K562 (cell line): ENCODE data around the gene STARD13. TPM values are rescaled to one million over a fixed set of nuclear protein-coding genes. Genes with fewer than 3 reads are reported as not detected.

Source experiments
- ATAC-seq: fragments of 200-7000 bp; cut with Tn5 transposase; 3 replicates; pipeline ENCODE4 v1.9.1; 2020; ENCODE audit warnings: moderate library complexity
- BruUV-seq: library from RNA; stranded (reverse); fragments of 400-500 nt; replicated peaks from 2 replicates; lab custom pipeline; 2021; lab: Mats Ljungman, UMichigan
- CTCF ChIA-PET: fragments of 300-600 bp; formaldehyde crosslinking; extraction: SDS; loops from one replicate; lab custom pipeline; 2021; ENCODE audit warnings: low intra/inter-chr PET ratio; lab: Yijun Ruan, JAX
- POLR2A ChIA-PET: fragments of 300-600, 350-650 bp; sonication (Branson Sonifier 250); formaldehyde crosslinking; extraction: SDS; loops from one replicate; lab custom pipeline; 2021; ENCODE audit warnings: antibody characterized with exemption, inconsistent platforms; lab: Yijun Ruan, JAX
- DNase-seq, 4 experiments: peaks; one replicate each; pipeline versions ENCODE4 v3.0.0 to v3.0.0-alpha.2; 2011 to 2018; ENCODE audit warnings: low spot score in 3 of 4, mixed read lengths in 3 of 4; ENCODE audit errors: extremely low read depth in 1 of 4
- FAIRE-seq: peaks from 2 replicates; lab custom pipeline; 2011; peaks lifted over from hg19 to GRCh38; lab: Jason Lieb, UNC
- H2AFZ ChIP-seq: 2 replicates; pipeline ENCODE4 v1.6.0; 2011; ENCODE audit warnings: low read depth, low read length, control low read depth, inconsistent platforms
- H3K27ac ChIP-seq: fragments of 200-600 bp; 3 replicates; pipeline ENCODE4 v1.8.0; 2011; ENCODE audit warnings: low read depth, mild to moderate bottlenecking, control low read depth, inconsistent platforms, low read length, moderate library complexity, mixed read lengths; ENCODE audit errors: extremely low read depth
- H3K27me3 ChIP-seq, 2 experiments: fragments of 300-600 bp in 1 of 2; 2 replicates in 1 of 2; 3 replicates in 1 of 2; pipeline versions ENCODE4 v1.6.0 to v1.8.0; 2011; ENCODE audit warnings: inconsistent platforms in 2 of 2, low read length in 2 of 2, mild to moderate bottlenecking in 1 of 2, mixed read lengths in 1 of 2, moderate library complexity in 1 of 2; ENCODE audit not compliant: control insufficient read depth in 2 of 2, insufficient read depth in 2 of 2
- H3K36me3 ChIP-seq: fragments of 300-600 bp; 3 replicates; pipeline ENCODE4 v1.8.0; 2011; ENCODE audit warnings: mild to moderate bottlenecking, low read length, inconsistent platforms; ENCODE audit not compliant: control insufficient read depth, insufficient read depth
- H3K4me1 ChIP-seq, 2 experiments: fragments of 200-600 bp in 1 of 2; replicated peaks in 1 of 2; 2 replicates in 1 of 2; 3 replicates in 1 of 2; pipeline versions ENCODE4 v1.5.1 to v1.8.0; 2011; ENCODE audit warnings: inconsistent platforms in 2 of 2, low read length in 2 of 2, mild to moderate bottlenecking in 1 of 2, mixed read lengths in 1 of 2, moderate library complexity in 1 of 2; ENCODE audit not compliant: control insufficient read depth in 2 of 2, insufficient read depth in 2 of 2
- H3K4me2 ChIP-seq: 2 replicates; pipeline ENCODE4 v1.6.1; 2011; ENCODE audit warnings: low read length, control low read depth, inconsistent platforms, mixed read lengths; ENCODE audit not compliant: insufficient read depth
- H3K4me3 ChIP-seq: fragments of 200-600 bp; sonication (generic), shearing (Covaris generic); 2 replicates; pipeline ENCODE4 v1.5.1; 2016; ENCODE audit warnings: control low read depth, inconsistent platforms
- H3K79me2 ChIP-seq: fragments of 200-600 bp; 3 replicates; pipeline ENCODE4 v1.8.0; 2011; ENCODE audit warnings: low read length, inconsistent platforms; ENCODE audit not compliant: control insufficient read depth, insufficient read depth
- H3K9ac ChIP-seq, 2 experiments: 2 replicates each; pipeline versions ENCODE4 v1.6.0 to v1.6.1; 2011; ENCODE audit warnings: low read depth in 2 of 2, low read length in 2 of 2, control low read depth in 1 of 2, inconsistent platforms in 1 of 2, mild to moderate bottlenecking in 1 of 2, mixed read lengths in 1 of 2; ENCODE audit not compliant: insufficient read depth in 1 of 2
- H3K9me1 ChIP-seq: one replicate; pipeline ENCODE4 v1.6.0; 2011; ENCODE audit warnings: inconsistent platforms, mild to moderate bottlenecking, low read length, moderate library complexity; ENCODE audit not compliant: control insufficient read depth, insufficient read depth
- H3K9me3 ChIP-seq: replicated peaks from 2 replicates; pipeline ENCODE4 v1.5.1; 2011; ENCODE audit warnings: low read depth, low read length, inconsistent platforms; ENCODE audit not compliant: control insufficient read depth, insufficient read depth
- H4K20me1 ChIP-seq: replicated peaks from 2 replicates; pipeline ENCODE4 v1.6.1; 2011; ENCODE audit warnings: low read length, inconsistent platforms, mixed read lengths; ENCODE audit not compliant: control insufficient read depth, insufficient read depth
- ARID1B ChIP-seq: fragments of 450-650 bp; IDR thresholded peaks from 2 replicates; pipeline ENCODE4 v1.6.1; 2016; ENCODE audit warnings: antibody characterized with exemption, mild to moderate bottlenecking, inconsistent platforms
- C11orf30 ChIP-seq: fragments of 450-650 bp; IDR thresholded peaks from 2 replicates; pipeline ENCODE4 v1.6.1; 2016; ENCODE audit warnings: low read depth, mild to moderate bottlenecking
- CBFA2T3 ChIP-seq: fragments of 450-650 bp; IDR thresholded peaks from 2 replicates; pipeline ENCODE4 v1.6.1; 2017
- CBX1 ChIP-seq: sonication (generic); IDR thresholded peaks from 2 replicates; pipeline ENCODE4 v1.6.1; 2016; ENCODE audit warnings: antibody characterized with exemption, low read depth, mild to moderate bottlenecking
- ELF4 ChIP-seq: fragments of 450-650 bp; formaldehyde crosslinking; IDR thresholded peaks from 2 replicates; pipeline ENCODE4 v1.4.0; 2022; ENCODE audit warnings: missing genetic modification characterization
- LCOR ChIP-seq: sonication (generic); formaldehyde crosslinking; IDR thresholded peaks from 2 replicates; pipeline ENCODE4 v1.8.0; 2022; ENCODE audit warnings: mild to moderate bottlenecking, missing genetic modification reagents
- PRMT5 ChIP-seq: sonication (generic); formaldehyde crosslinking; IDR thresholded peaks from 2 replicates; pipeline ENCODE4 v1.5.0; 2020; ENCODE audit warnings: missing genetic modification reagents
- RNF2 ChIP-seq: sonication (generic); IDR thresholded peaks from 2 replicates; pipeline ENCODE4 v1.6.1; 2016
- SAFB2 ChIP-seq: fragments of 200-400 bp; formaldehyde crosslinking; IDR thresholded peaks from 2 replicates; pipeline ENCODE4 v1.6.1; 2018; ENCODE audit warnings: borderline replicate concordance, low read length, low read depth, moderate library complexity; ENCODE audit not compliant: severe bottlenecking
- SMAD2 ChIP-seq: fragments of 150-350 bp; IDR thresholded peaks from 2 replicates; pipeline ENCODE4 v1.6.1; 2014; ENCODE audit warnings: low read depth, mild to moderate bottlenecking, low read length
- TAL1 ChIP-seq: fragments of 450-650 bp; IDR thresholded peaks from 2 replicates; pipeline ENCODE4 v1.6.1; 2016; ENCODE audit warnings: mild to moderate bottlenecking
- TEAD4 ChIP-seq, 2 experiments: sonication (generic) in 1 of 2; formaldehyde crosslinking in 1 of 2; IDR thresholded peaks; 2 replicates each; pipeline versions ENCODE4 v1.6.1 to v1.8.0; 2012 to 2022; ENCODE audit warnings: borderline replicate concordance in 1 of 2, inconsistent platforms in 1 of 2, low read length in 1 of 2, mild to moderate bottlenecking in 1 of 2, missing genetic modification reagents in 1 of 2
- ZNF263 ChIP-seq: sonication (generic); formaldehyde crosslinking; IDR thresholded peaks from 2 replicates; pipeline ENCODE4 v1.8.0; 2022; ENCODE audit warnings: mild to moderate bottlenecking, missing genetic modification reagents, borderline replicate concordance
- ZNF778 ChIP-seq: fragments of 450-650 bp; formaldehyde crosslinking; IDR thresholded peaks from 2 replicates; pipeline ENCODE4 v1.4.0; 2020; ENCODE audit warnings: mild to moderate bottlenecking, moderate library complexity
- WGBS: fragments of 100-300 bp; shearing (Covaris generic); methylation state at CpG from one replicate; pipeline ENCODE4 v1.1.6; 2016; ENCODE audit warnings: low coverage, mixed read lengths; ENCODE audit not compliant: insufficient coverage; ENCODE audit errors: missing lambda C conversion rate; 5-methylcytosine and 5-hydroxymethylcytosine counted together
- in situ Hi-C: fragments of 300-500 bp; cut with MboI; formaldehyde crosslinking; loops from 4 replicates; pipeline ENCODE4 v1.15.0; 2018; ENCODE audit warnings: inconsistent platforms, mixed read lengths
- intact Hi-C: fragments of 100-400 bp; cut with micrococcal nuclease; formaldehyde crosslinking; loops from 2 replicates; pipeline ENCODE4 v1.14.2; 2022
- polyA plus RNA-seq, 8 experiments: library from polyadenylated mRNA; depleted of rRNA in 4 of 8; stranded (reverse) in 5 of 8; unstranded in 3 of 8; fragments of >200 nt; fragmentation: Nextera tagmentation in 2 of 8; fragmentation: Illumina TruSeq in 1 of 8; extraction: Ambion mirVana in 2 of 8; extraction: Trizol in 1 of 8; gene quantifications; 2 replicates each; pipeline versions ENCODE4 v1.2.1 to v1.2.3, GENCODE V29; 2011 to 2014; ENCODE audit warnings: inconsistent platforms in 1 of 8, missing spikeins in 1 of 8
- total RNA-seq, 7 experiments: library from RNA; depleted of rRNA in 6 of 7; stranded (reverse); fragments of >200 nt in 6 of 7; fragmentation: Illumina TruSeq in 2 of 7; extraction: Trizol in 2 of 7; gene quantifications; 2 replicates each; pipeline versions ENCODE4 v1.2.1 to v1.2.3, GENCODE V29; 2011 to 2021; ENCODE audit warnings: low replicate concordance in 1 of 7
- TF ChIP-seq, protein P1 (sequence below): fragments of 450-650 bp; IDR thresholded peaks from 2 replicates; pipeline ENCODE4 v1.6.1; 2018; ENCODE audit not compliant: partially characterized antibody
- TF ChIP-seq, protein P2 (sequence below): fragments of 250-450 bp; sonication (Bioruptor Pico); IDR thresholded peaks from 2 replicates; pipeline ENCODE4 v1.9.0; 2021; ENCODE audit warnings: mild to moderate bottlenecking
- TF ChIP-seq, protein P3 (sequence below): fragments of 200-800 bp; sonication (Bioruptor generic); IDR thresholded peaks from 2 replicates; pipeline ENCODE4 v1.6.1; 2017; ENCODE audit warnings: missing genetic modification characterization, missing compliant biosample characterization
- TF ChIP-seq, protein P4 (sequence below): sonication (generic); formaldehyde crosslinking; IDR thresholded peaks from 2 replicates; pipeline ENCODE4 v1.8.0; 2022; ENCODE audit warnings: missing genetic modification reagents, mild to moderate bottlenecking, moderate library complexity, borderline replicate concordance

Gene STARD13
- total and polyA plus RNA-seq, 9 of the 15 experiments (the other 6 are each of a cell fraction or from before 2014, with no cell fraction given), result 0.11 TPM; not detected in 8

DNA sequence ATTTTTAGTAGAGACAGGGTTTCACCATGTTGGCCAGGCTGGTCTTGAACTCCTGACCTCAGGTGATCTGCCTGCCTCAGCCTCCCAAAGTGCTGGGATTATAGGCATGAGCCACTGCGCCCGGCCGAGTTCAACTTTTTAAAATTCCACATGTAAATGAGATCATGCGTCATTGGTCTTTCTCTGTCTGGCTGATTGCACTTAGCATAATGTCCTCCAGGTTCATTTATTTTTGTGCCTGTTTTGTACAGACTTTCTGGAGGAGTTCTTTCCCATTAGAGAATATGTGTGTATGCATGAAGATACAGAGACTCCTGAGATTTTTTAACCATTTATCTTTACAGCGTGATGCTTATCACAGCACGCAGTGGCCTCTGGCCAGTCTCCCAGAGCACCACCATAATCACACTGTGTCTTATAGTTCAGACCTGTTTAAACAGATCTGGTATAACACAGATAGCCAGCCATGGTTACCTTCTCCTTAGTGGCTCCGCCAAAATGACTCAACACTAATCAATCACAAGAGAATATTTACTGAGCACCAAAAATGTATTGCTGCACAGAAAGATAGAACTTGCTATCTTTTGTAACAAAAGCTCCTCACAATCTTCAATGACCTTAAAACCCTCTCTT lies 11.4 kb upstream of the STARD13 start:
- WGBS, result 4% methylated on average over 7 of the region's 7 CpGs
- in situ Hi-C loops, result no loop called here
- ATAC-seq, result no peak
- 0 out of 2 replicates have a peak, but pooled peaks have one; percentile 25 for TF ChIP-seq TEAD4 (IDR thresholded peaks at IDR 0.05; ENCODE audit: low read length)
- TF ChIP-seq TEAD4 (CRISPR knock-in tag; IDR thresholded peaks at IDR 0.05; ENCODE audit: borderline replicate concordance), result no peak
- no peak for TF ChIP-seq ZNF778 (CRISPR knock-in tag)
- peak; percentile 51 for TF ChIP-seq TAL1
- no peak for TF ChIP-seq LCOR (CRISPR knock-in tag)
- TF ChIP-seq, protein P1, sequence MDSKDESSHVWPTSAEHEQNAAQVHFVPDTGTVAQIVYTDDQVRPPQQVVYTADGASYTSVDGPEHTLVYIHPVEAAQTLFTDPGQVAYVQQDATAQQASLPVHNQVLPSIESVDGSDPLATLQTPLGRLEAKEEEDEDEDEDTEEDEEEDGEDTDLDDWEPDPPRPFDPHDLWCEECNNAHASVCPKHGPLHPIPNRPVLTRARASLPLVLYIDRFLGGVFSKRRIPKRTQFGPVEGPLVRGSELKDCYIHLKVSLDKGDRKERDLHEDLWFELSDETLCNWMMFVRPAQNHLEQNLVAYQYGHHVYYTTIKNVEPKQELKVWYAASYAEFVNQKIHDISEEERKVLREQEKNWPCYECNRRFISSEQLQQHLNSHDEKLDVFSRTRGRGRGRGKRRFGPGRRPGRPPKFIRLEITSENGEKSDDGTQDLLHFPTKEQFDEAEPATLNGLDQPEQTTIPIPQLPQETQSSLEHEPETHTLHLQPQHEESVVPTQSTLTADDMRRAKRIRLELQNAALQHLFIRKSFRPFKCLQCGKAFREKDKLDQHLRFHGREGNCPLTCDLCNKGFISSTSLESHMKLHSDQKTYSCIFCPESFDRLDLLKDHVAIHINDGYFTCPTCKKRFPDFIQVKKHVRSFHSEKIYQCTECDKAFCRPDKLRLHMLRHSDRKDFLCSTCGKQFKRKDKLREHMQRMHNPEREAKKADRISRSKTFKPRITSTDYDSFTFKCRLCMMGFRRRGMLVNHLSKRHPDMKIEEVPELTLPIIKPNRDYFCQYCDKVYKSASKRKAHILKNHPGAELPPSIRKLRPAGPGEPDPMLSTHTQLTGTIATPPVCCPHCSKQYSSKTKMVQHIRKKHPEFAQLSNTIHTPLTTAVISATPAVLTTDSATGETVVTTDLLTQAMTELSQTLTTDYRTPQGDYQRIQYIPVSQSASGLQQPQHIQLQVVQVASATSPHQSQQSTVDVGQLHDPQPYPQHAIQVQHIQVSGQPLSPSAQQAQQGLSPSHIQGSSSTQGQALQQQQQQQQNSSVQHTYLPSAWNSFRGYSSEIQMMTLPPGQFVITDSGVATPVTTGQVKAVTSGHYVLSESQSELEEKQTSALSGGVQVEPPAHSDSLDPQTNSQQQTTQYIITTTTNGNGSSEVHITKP, result no peak
- peak; percentile 44 for TF ChIP-seq ARID1B
- TF ChIP-seq CBFA2T3, result peak; percentile 53
- TF ChIP-seq, protein P2, sequence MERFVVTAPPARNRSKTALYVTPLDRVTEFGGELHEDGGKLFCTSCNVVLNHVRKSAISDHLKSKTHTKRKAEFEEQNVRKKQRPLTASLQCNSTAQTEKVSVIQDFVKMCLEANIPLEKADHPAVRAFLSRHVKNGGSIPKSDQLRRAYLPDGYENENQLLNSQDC (CRISPR knock-in tag), result no peak
- TF ChIP-seq SMAD2, result no peak
- TF ChIP-seq RNF2, result no peak
- TF ChIP-seq, protein P3, sequence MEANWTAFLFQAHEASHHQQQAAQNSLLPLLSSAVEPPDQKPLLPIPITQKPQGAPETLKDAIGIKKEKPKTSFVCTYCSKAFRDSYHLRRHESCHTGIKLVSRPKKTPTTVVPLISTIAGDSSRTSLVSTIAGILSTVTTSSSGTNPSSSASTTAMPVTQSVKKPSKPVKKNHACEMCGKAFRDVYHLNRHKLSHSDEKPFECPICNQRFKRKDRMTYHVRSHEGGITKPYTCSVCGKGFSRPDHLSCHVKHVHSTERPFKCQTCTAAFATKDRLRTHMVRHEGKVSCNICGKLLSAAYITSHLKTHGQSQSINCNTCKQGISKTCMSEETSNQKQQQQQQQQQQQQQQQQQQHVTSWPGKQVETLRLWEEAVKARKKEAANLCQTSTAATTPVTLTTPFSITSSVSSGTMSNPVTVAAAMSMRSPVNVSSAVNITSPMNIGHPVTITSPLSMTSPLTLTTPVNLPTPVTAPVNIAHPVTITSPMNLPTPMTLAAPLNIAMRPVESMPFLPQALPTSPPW (CRISPR knock-in tag), result no peak
- no peak for TF ChIP-seq C11orf30
- no peak for TF ChIP-seq SAFB2
- no peak for TF ChIP-seq ELF4
- no peak for TF ChIP-seq CBX1
- TF ChIP-seq ZNF263 (CRISPR knock-in tag), result no peak
- no peak for TF ChIP-seq PRMT5
- TF ChIP-seq, protein P4, sequence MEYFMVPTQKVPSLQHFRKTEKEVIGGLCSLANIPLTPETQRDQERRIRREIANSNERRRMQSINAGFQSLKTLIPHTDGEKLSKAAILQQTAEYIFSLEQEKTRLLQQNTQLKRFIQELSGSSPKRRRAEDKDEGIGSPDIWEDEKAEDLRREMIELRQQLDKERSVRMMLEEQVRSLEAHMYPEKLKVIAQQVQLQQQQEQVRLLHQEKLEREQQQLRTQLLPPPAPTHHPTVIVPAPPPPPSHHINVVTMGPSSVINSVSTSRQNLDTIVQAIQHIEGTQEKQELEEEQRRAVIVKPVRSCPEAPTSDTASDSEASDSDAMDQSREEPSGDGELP (CRISPR knock-in tag), result no peak

More for the DNA sequence above, 11.4 kb upstream of the STARD13 start:
- intact Hi-C loops, result no loop called here
- DNase-seq (no peak), FAIRE-seq (no peak)
- H3K9me3 ChIP-seq, result no peaks in the 10 kb centered on the region
- no peaks in the 10 kb centered on the region for H3K9me1 ChIP-seq
- POLR2A ChIA-PET, result no interaction called here
- H3K79me2 ChIP-seq, result no peaks in the 10 kb centered on the region
- no peak overlapping the region for H3K4me3 ChIP-seq
- H3K4me2 ChIP-seq, result no peak overlapping the region
- no peaks in the 10 kb centered on the region for H3K36me3 ChIP-seq
- H4K20me1 ChIP-seq, result no peaks in the 10 kb centered on the region
- no TSS peak for BruUV-seq
- CTCF ChIA-PET, result no interaction called here
- H3K9ac ChIP-seq, result no peak overlapping the region
- H2AFZ ChIP-seq, result no peak overlapping the region
- H3K27ac ChIP-seq, result no peak overlapping the region
- no peaks in the 10 kb centered on the region for H3K27me3 ChIP-seq
- H3K4me1 ChIP-seq, result no peaks in the 10 kb centered on the region
